Middle frontal gyrus (tissue), 1 donor: ENCODE data around the gene POGZ.

Source experiments
- DNase-seq: peaks from one replicate; pipeline ENCODE4 v3.0.0-alpha.2; 2015; ENCODE audit warnings: low spot score; ENCODE audit errors: extremely low spot score

Gene POGZ

GRCh38 chr1:151459331-151460046, at the start of gene POGZ:
Gene POGZ, minus strand, starts transcription at chr1:151459494. Its CDS starts 17,290 bp downstream, at chr1:151442204.
- DNase-seq = peak; percentile 90

GRCh38 chr1:151508833-151509232, 49.5 kb upstream of the POGZ start:
- no peak for DNase-seq

GRCh38 chr1:151504759-151505158, 45.5 kb upstream of the POGZ start:
- no peak for DNase-seq

GRCh38 chr1:151504252-151504651, 45.0 kb upstream of the POGZ start:
- DNase-seq = no peak

GRCh38 chr1:151502859-151503780, 43.8 kb upstream of the POGZ start:
- DNase-seq = no peak

- no peak for DNase-seq
Observed at GRCh38 chr1:151502035-151502700, 42.9 kb upstream of the POGZ start.

- DNase-seq = no peak
Observed at GRCh38 chr1:151501474-151501873, 42.2 kb upstream of the POGZ start.

GRCh38 chr1:151499930-151500329, 40.6 kb upstream of the POGZ start:
- DNase-seq = no peak

- DNase-seq = no peak
Observed at GRCh38 chr1:151499365-151499764, 40.1 kb upstream of the POGZ start.

GRCh38 chr1:151495316-151495715, 36.0 kb upstream of the POGZ start:
- DNase-seq = no peak

GRCh38 chr1:151494741-151495281, 35.5 kb upstream of the POGZ start:
- no peak for DNase-seq

GRCh38 chr1:151493042-151493441, 33.7 kb upstream of the POGZ start:
- no peak for DNase-seq

GRCh38 chr1:151492120-151492519, 32.8 kb upstream of the POGZ start:
- no peak for DNase-seq

GRCh38 chr1:151491641-151492040, 32.3 kb upstream of the POGZ start:
- DNase-seq = no peak

- DNase-seq = no peak
Observed at GRCh38 chr1:151486557-151486956, 27.3 kb upstream of the POGZ start.

GRCh38 chr1:151485685-151486255, 26.5 kb upstream of the POGZ start:
- DNase-seq = no peak

- DNase-seq = no peak
Observed at GRCh38 chr1:151482017-151482416, 22.7 kb upstream of the POGZ start.

- no peak for DNase-seq
Observed at GRCh38 chr1:151479462-151479861, 20.2 kb upstream of the POGZ start.

GRCh38 chr1:151478923-151479322, 19.6 kb upstream of the POGZ start:
- no peak for DNase-seq

GRCh38 chr1:151478140-151478812, 19.0 kb upstream of the POGZ start:
- DNase-seq = no peak

GRCh38 chr1:151477066-151477465, 17.8 kb upstream of the POGZ start:
- no peak for DNase-seq
